ENCODE measurements around the gene C14orf132.

The C14orf132 gene

GRCh38 chr14:96081224-96081623, 42.1 kb downstream of the C14orf132 start:
- in situ Hi-C loops (cut with MboI; ENCODE audit: low sequenced_read_pairs) = loop anchor here (25.0 kb wide), 1 partner anchor 356 kb away; no protein-coding TSS in a partner anchor

- in situ Hi-C loops (cut with MboI; ENCODE audit: low sequenced_read_pairs) = loop anchor here (25.0 kb wide), 1 partner anchor 355 kb away; no protein-coding TSS in a partner anchor
Observed at GRCh38 chr14:96081767-96082400, 42.7 kb downstream of the C14orf132 start.

GRCh38 chr14:96082420-96083300, 43.5 kb downstream of the C14orf132 start:
- in situ Hi-C loops (cut with MboI; ENCODE audit: low sequenced_read_pairs) = loop anchor here (25.0 kb wide), 1 partner anchor 355 kb away; no protein-coding TSS in a partner anchor

- in situ Hi-C loops (cut with MboI; ENCODE audit: low sequenced_read_pairs) = loop anchor here (25.0 kb wide), 1 partner anchor 354 kb away; no protein-coding TSS in a partner anchor
Observed at GRCh38 chr14:96083667-96084320, 44.6 kb downstream of the C14orf132 start.

- in situ Hi-C loops (cut with MboI; ENCODE audit: low sequenced_read_pairs) = loop anchor here (25.0 kb wide), 1 partner anchor 353 kb away; no protein-coding TSS in a partner anchor
Observed at GRCh38 chr14:96084796-96085195, 45.6 kb downstream of the C14orf132 start.

- in situ Hi-C loops (cut with MboI; ENCODE audit: low sequenced_read_pairs) = loop anchor here (25.0 kb wide), 1 partner anchor 352 kb away; no protein-coding TSS in a partner anchor
Observed at GRCh38 chr14:96085369-96085768, 46.2 kb downstream of the C14orf132 start.

- in situ Hi-C loops (cut with MboI; ENCODE audit: low sequenced_read_pairs) = loop anchor here (25.0 kb wide), 1 partner anchor 351 kb away; no protein-coding TSS in a partner anchor
Observed at GRCh38 chr14:96086032-96086431, 46.9 kb downstream of the C14orf132 start.

- in situ Hi-C loops (cut with MboI; ENCODE audit: low sequenced_read_pairs) = loop anchor here (25.0 kb wide), 1 partner anchor 351 kb away; no protein-coding TSS in a partner anchor
Observed at GRCh38 chr14:96086574-96087077, 47.5 kb downstream of the C14orf132 start.

- in situ Hi-C loops (cut with MboI; ENCODE audit: low sequenced_read_pairs) = loop anchor here (25.0 kb wide), 1 partner anchor 349 kb away; no protein-coding TSS in a partner anchor
Observed at GRCh38 chr14:96088074-96088473, 48.9 kb downstream of the C14orf132 start.

- in situ Hi-C loops (cut with MboI; ENCODE audit: low sequenced_read_pairs) = loop anchor here (25.0 kb wide), 1 partner anchor 349 kb away; no protein-coding TSS in a partner anchor
Observed at GRCh38 chr14:96088481-96088880, 49.3 kb downstream of the C14orf132 start.

GRCh38 chr14:96088911-96089310, 49.7 kb downstream of the C14orf132 start:
- in situ Hi-C loops (cut with MboI; ENCODE audit: low sequenced_read_pairs) = loop anchor here (25.0 kb wide), 1 partner anchor 348 kb away; no protein-coding TSS in a partner anchor

- in situ Hi-C loops (cut with MboI; ENCODE audit: low sequenced_read_pairs) = loop anchor here (25.0 kb wide), 1 partner anchor 348 kb away; no protein-coding TSS in a partner anchor
Observed at GRCh38 chr14:96089401-96089800, 50.2 kb downstream of the C14orf132 start.

GRCh38 chr14:96090441-96091148, 51.4 kb downstream of the C14orf132 start:
- in situ Hi-C loops (cut with MboI; ENCODE audit: low sequenced_read_pairs) = loop anchor here (25.0 kb wide), 1 partner anchor 347 kb away; no protein-coding TSS in a partner anchor

GRCh38 chr14:96091149-96091693, 52.1 kb downstream of the C14orf132 start:
- in situ Hi-C loops (cut with MboI; ENCODE audit: low sequenced_read_pairs) = loop anchor here (25.0 kb wide), 1 partner anchor 346 kb away; no protein-coding TSS in a partner anchor

- in situ Hi-C loops (cut with MboI; ENCODE audit: low sequenced_read_pairs) = loop anchor here (25.0 kb wide), 1 partner anchor 345 kb away; no protein-coding TSS in a partner anchor
Observed at GRCh38 chr14:96091941-96092411, 52.8 kb downstream of the C14orf132 start.

- in situ Hi-C loops (cut with MboI; ENCODE audit: low sequenced_read_pairs) = loop anchor here (25.0 kb wide), 1 partner anchor 344 kb away; no protein-coding TSS in a partner anchor
Observed at GRCh38 chr14:96092936-96093335, 53.8 kb downstream of the C14orf132 start.

GRCh38 chr14:96094211-96094610, 55.0 kb downstream of the C14orf132 start:
- in situ Hi-C loops (cut with MboI; ENCODE audit: low sequenced_read_pairs) = loop anchor here (25.0 kb wide), 1 partner anchor 343 kb away; no protein-coding TSS in a partner anchor

GRCh38 chr14:96094656-96095055, 55.5 kb downstream of the C14orf132 start:
- in situ Hi-C loops (cut with MboI; ENCODE audit: low sequenced_read_pairs) = loop anchor here (25.0 kb wide), 1 partner anchor 343 kb away; no protein-coding TSS in a partner anchor

- in situ Hi-C loops (cut with MboI; ENCODE audit: low sequenced_read_pairs) = loop anchor here (25.0 kb wide), 1 partner anchor 342 kb away; no protein-coding TSS in a partner anchor
Observed at GRCh38 chr14:96095058-96095457, 55.9 kb downstream of the C14orf132 start.

All from HL-60/S4 treated with retinoic acid at 250 ng/mL for 4 days and 3 days (cell line).